Measurements from ENCODE around the gene TNFRSF9. TPM values are rescaled to one million over a fixed set of nuclear protein-coding genes. Genes with fewer than 3 reads are reported as not detected.

The TNFRSF9 gene
- total and polyA plus RNA-seq, 2 of the 8 experiments (the other 6 are each of a cell fraction or from before 2014, with no cell fraction given), result not detected

DNA sequence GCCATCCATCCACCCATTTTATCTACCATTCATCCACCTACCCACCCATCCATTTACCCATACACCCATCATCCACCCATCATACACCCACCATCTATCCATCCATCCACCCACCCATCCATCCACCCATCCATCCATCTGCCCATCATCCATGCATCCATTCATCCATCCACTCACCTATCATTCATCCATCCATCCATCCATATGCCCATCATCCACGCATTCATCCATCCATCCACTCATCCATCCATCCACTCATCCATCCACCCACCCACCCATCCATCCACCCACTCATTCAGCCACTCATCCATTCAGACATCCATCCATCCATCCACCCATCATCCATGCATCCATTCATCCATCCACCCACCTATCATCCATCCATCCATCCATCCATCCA is 55.9 kb downstream of the TNFRSF9 start:
- Histone ChIP-seq H2BK120ac (replicated peaks; ENCODE audit: low read depth, low read length) (no peak overlapping the region), H3K79me2 (ENCODE audit: control insufficient read depth in 1 of 2, insufficient read depth in 2 of 2, low read length in 2 of 2) (no peaks in the 10 kb centered on the region), H3K23ac (ENCODE audit: insufficient read length) (no peak overlapping the region), H4K8ac (ENCODE audit: extremely low read depth, insufficient read depth, low read length) (no peak overlapping the region), H3K4me1 (replicated peaks in 1 of 4; ENCODE audit: control insufficient read depth in 3 of 4, insufficient read depth in 4 of 4, low read length in 3 of 4) (peaks cover 0 to 3% (median 0%) of the 10 kb centered on the region in 4 experiments; a peak in 2 of 7 replicates), H4K20me1 (replicated peaks in 1 of 2; ENCODE audit: control insufficient read depth in 1 of 2, insufficient read depth in 2 of 2, low read length in 2 of 2) (peaks cover 0 to 3% of the 10 kb centered on the region in 2 experiments), H4K5ac (ENCODE audit: insufficient read length, low read depth, low read length) (no peak overlapping the region), H3K79me1 (ENCODE audit: low read depth, low read length) (no peaks in the 10 kb centered on the region), H3K9ac (replicated peaks in 1 of 4; ENCODE audit: extremely low read depth in 1 of 4, low read depth in 3 of 4, low read length in 3 of 4) (no peak overlapping the region), H2BK12ac (ENCODE audit: low read depth, low read length) (no peak overlapping the region), H3K56ac (replicated peaks; ENCODE audit: insufficient read length, low read depth, low read length) (peak overlapping the region; percentile 77), H3K14ac (ENCODE audit: insufficient read length) (no peak overlapping the region), H2AK5ac (ENCODE audit: low read depth, low read length) (no peak overlapping the region), H3K36me3 (ENCODE audit: control insufficient read depth in 2 of 4, insufficient read depth in 4 of 4, low read length in 3 of 4) (no peaks in the 10 kb centered on the region), H3K4ac (replicated peaks; ENCODE audit: insufficient read length, low read depth, low read length) (no peak overlapping the region), H3K27ac (ENCODE audit: low read depth, low read length) (no peak overlapping the region), H3K27me3 (replicated peaks in 1 of 4; ENCODE audit: control insufficient read depth in 3 of 4, extremely low read depth in 1 of 4, insufficient read depth in 3 of 4, low read length in 3 of 4) (no peaks in the 10 kb centered on the region), H3K23me2 (ENCODE audit: low read depth, low read length) (peaks cover 6% of the 10 kb centered on the region; the same call in 1 of the 2 replicates), H2AFZ (ENCODE audit: low read length) (no peak overlapping the region), H4K91ac (replicated peaks; ENCODE audit: insufficient read length, low read length) (no peak overlapping the region), H3K9me3 (ENCODE audit: insufficient read depth in 2 of 2, low read depth in 1 of 2, low read length in 1 of 2) (no peaks in the 10 kb centered on the region; a peak in 1 of 4 replicates), H2BK5ac (ENCODE audit: low read depth, low read length) (no peak overlapping the region), H3K4me2 (ENCODE audit: insufficient read depth in 1 of 2, low read depth in 2 of 2, low read length in 2 of 2) (peak overlapping the region in 1 of 2 experiments; percentile 11; a peak in 1 of 4 replicates), H2BK20ac (ENCODE audit: low read length) (no peak overlapping the region), H2BK15ac (ENCODE audit: low read length) (no peak overlapping the region), H3K4me3 (ENCODE audit: extremely low read depth in 1 of 4, insufficient read depth in 2 of 4, low read depth in 3 of 4, low read length in 4 of 4) (no peak overlapping the region), H3K18ac (ENCODE audit: extremely low read depth, low read length) (no peak overlapping the region)
- CTCF ChIA-PET (ENCODE audit: partially characterized antibody), result no interaction called here
- FAIRE-seq (no peak), DNase-seq (ENCODE audit: low read depth in 1 of 2, low spot score in 2 of 2) (no peak)
- TF ChIP-seq JUND (IDR thresholded peaks at IDR 0.05; ENCODE audit: low read length) (no peak), GTF2F1 (IDR thresholded peaks at IDR 0.05; ENCODE audit: borderline replicate concordance, low read depth, low read length) (no peak), SP4 (IDR thresholded peaks at IDR 0.05; ENCODE audit: low read length) (no peak), POU5F1 (IDR thresholded peaks at IDR 0.05; ENCODE audit: low read depth, low read length) (no peak), CBX5 (IDR thresholded peaks at IDR 0.05; ENCODE audit: low read depth, low read length) (no peak), BCL11A (IDR thresholded peaks at IDR 0.05; ENCODE audit: low read depth in 2 of 2, low read length in 2 of 2) (no peak), POLR2A (IDR thresholded peaks at IDR 0.05; ENCODE audit: control extremely low read depth in 1 of 2, low read depth in 2 of 2, low read length in 2 of 2) (no peak)
- POLR2A ChIA-PET (ENCODE audit: partially characterized antibody), result no interaction called here
- WGBS, 2 experiments (ENCODE audit: extremely low coverage in 1 of 2, insufficient coverage in 1 of 2, insufficient read length in 1 of 2, insufficient replicate concordance in 2 of 2, low coverage in 1 of 2, low lambda C conversion rate in 2 of 2, missing lambda C conversion rate in 1 of 2), result 71% methylated on average over 1 of the region's 1 CpG; no CpG with 5 or more reads in 1 of the 2 experiments

All from H1 (cell line).